Hepatocyte (in vitro differentiated cells): Measurements from ENCODE around the gene CD19. TPM values are rescaled to one million over a fixed set of nuclear protein-coding genes. Genes with fewer than 3 reads are reported as not detected.
"Not testable (repeated sequence)": the region's sequence is repeated elsewhere in the genome, so short reads cannot be mapped to it uniquely, and the experiment has no call there.

Experiments used
- DNase-seq: peaks from one replicate; pipeline ENCODE4 v3.0.0-alpha.2; 2016; ENCODE audit warnings: low spot score
- H2AFZ ChIP-seq: fragments of 200-600 bp; sonication (generic); 2 replicates; pipeline ENCODE4 v1.6.0; 2016; ENCODE audit warnings: antibody characterized with exemption, mild to moderate bottlenecking
- H3K27ac ChIP-seq: fragments of 200-600 bp; sonication (generic); 2 replicates; pipeline ENCODE4 v1.5.1; 2016; ENCODE audit warnings: mild to moderate bottlenecking
- H3K27me3 ChIP-seq: fragments of 200-600 bp; sonication (generic); 2 replicates; pipeline ENCODE4 v1.6.1; 2016
- H3K36me3 ChIP-seq: fragments of 200-600 bp; sonication (generic); replicated peaks from 2 replicates; pipeline ENCODE4 v1.5.1; 2016; ENCODE audit warnings: low read depth; ENCODE audit not compliant: insufficient read depth
- H3K4me1 ChIP-seq: fragments of 200-600 bp; sonication (generic); 2 replicates; pipeline ENCODE4 v1.5.1; 2016; ENCODE audit warnings: mild to moderate bottlenecking, moderate library complexity; ENCODE audit not compliant: insufficient read depth
- H3K4me2 ChIP-seq: fragments of 200-600 bp; sonication (generic); 2 replicates; pipeline ENCODE4 v1.6.0; 2016
- H3K4me3 ChIP-seq: fragments of 200-600 bp; sonication (generic); 2 replicates; pipeline ENCODE4 v1.5.1; 2016; ENCODE audit warnings: mild to moderate bottlenecking
- H3K79me2 ChIP-seq: fragments of 200-600 bp; sonication (generic); 2 replicates; pipeline ENCODE4 v1.6.0; 2017; ENCODE audit warnings: mild to moderate bottlenecking
- H3K9me2 ChIP-seq: fragments of 200-600 bp; sonication (generic); replicated peaks from 2 replicates; pipeline ENCODE4 v1.6.0; 2017; ENCODE audit warnings: mild to moderate bottlenecking; ENCODE audit not compliant: insufficient read depth
- H3K9me3 ChIP-seq: fragments of 200-600 bp; sonication (generic); 2 replicates; pipeline ENCODE4 v1.5.1; 2016; ENCODE audit warnings: low read depth, mild to moderate bottlenecking
- H4K20me1 ChIP-seq: fragments of 200-600 bp; sonication (generic); 2 replicates; pipeline ENCODE4 v1.6.0; 2016; ENCODE audit warnings: mild to moderate bottlenecking; ENCODE audit not compliant: insufficient read depth, poor library complexity, severe bottlenecking
- CTCF ChIP-seq: fragments of 200-600 bp; sonication (generic); IDR thresholded peaks from 2 replicates; pipeline ENCODE4 v1.5.1; 2016; ENCODE audit warnings: antibody characterized with exemption, mild to moderate bottlenecking; ENCODE audit not compliant: poor library complexity
- EZH2 ChIP-seq: fragments of 200-600 bp; sonication (generic); IDR thresholded peaks from 2 replicates; pipeline ENCODE4 v1.6.1; 2016; ENCODE audit warnings: antibody characterized with exemption, mild to moderate bottlenecking, borderline replicate concordance
- EZH2phosphoT487 ChIP-seq: fragments of 200-600 bp; sonication (generic); IDR thresholded peaks from one replicate; pipeline ENCODE4 v1.6.1; 2018; ENCODE audit warnings: antibody characterized with exemption, mild to moderate bottlenecking, low read depth, moderate library complexity; ENCODE audit not compliant: unreplicated experiment, severe bottlenecking
- WGBS: methylation state at CpG from one replicate; pipeline ENCODE4 v1.1.6; 2016; ENCODE audit warnings: low lambda C conversion rate; ENCODE audit errors: missing lambda C conversion rate; 5-methylcytosine and 5-hydroxymethylcytosine counted together
- polyA plus RNA-seq: library from polyadenylated mRNA; unstranded; fragments of >200 nt; fragmentation: Nextera tagmentation; extraction: Ambion mirVana; gene quantifications from 2 replicates; pipeline ENCODE4 v1.2.1, GENCODE V29; 2016
- total RNA-seq: library from RNA; depleted of rRNA; stranded (reverse); fragments of >200 nt; gene quantifications from 2 replicates; pipeline ENCODE4 v1.2.3, GENCODE V29; 2014

Gene CD19
- total and polyA plus RNA-seq, 2 experiments from 2014 or later, result not detected

- WGBS, result 97% methylated on average over 2 of the region's 2 CpGs
- Histone ChIP-seq H3K27me3 (no peaks in the 10 kb centered on the region), H3K4me2 (no peak overlapping the region), H3K9me3 (no peaks in the 10 kb centered on the region), H3K79me2 (no peaks in the 10 kb centered on the region), H4K20me1 (no peaks in the 10 kb centered on the region), H3K4me1 (no peaks in the 10 kb centered on the region), H3K4me3 (no peak overlapping the region), H2AFZ (no peak overlapping the region), H3K27ac (no peak overlapping the region), H3K36me3 (no peaks in the 10 kb centered on the region), H3K9me2 (no peaks in the 10 kb centered on the region)
- no peak for DNase-seq
- TF ChIP-seq CTCF (no peak), EZH2phosphoT487 (no peak), EZH2 (no peak)
Observed at GRCh38 chr16:28964496-28964895, 32.7 kb downstream of the CD19 start.

DNA sequence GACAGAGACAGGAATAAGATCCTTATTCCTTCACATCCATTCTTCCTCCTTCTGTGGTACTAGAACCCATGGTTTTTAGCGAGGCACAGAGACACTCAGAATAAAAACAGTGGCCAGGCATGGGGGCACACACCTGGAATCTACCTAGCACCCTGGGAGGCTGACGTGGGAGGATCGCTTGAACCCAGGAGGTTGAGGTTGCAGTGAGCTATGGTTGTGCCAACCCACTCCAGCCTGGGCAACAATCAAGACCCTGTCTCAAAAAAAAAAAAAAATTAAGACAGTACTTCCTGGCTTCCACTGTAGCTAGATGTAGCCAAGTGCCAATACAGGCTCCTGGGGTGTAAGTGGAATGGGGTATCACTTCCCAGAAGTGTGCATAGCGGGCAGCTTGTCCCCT, 35.4 kb downstream of the CD19 start:
- H3K4me2 ChIP-seq, result no peak overlapping the region
- DNase-seq, result no peak
- H2AFZ ChIP-seq, result no peak overlapping the region
- no peak overlapping the region for H3K4me3 ChIP-seq
- no peak overlapping the region for H3K27ac ChIP-seq
- 95% methylated on average over 4 of the region's 4 CpGs for WGBS
- no peaks in the 10 kb centered on the region for H3K9me3 ChIP-seq
- no peaks in the 10 kb centered on the region for H3K79me2 ChIP-seq
- H3K9me2 ChIP-seq, result no peaks in the 10 kb centered on the region
- H3K4me1 ChIP-seq, result no peaks in the 10 kb centered on the region
- H4K20me1 ChIP-seq, result no peaks in the 10 kb centered on the region
- no peaks in the 10 kb centered on the region for H3K36me3 ChIP-seq
- TF ChIP-seq EZH2 (no peak), CTCF (no peak), EZH2phosphoT487 (no peak)
- H3K27me3 ChIP-seq, result no peaks in the 10 kb centered on the region

DNA sequence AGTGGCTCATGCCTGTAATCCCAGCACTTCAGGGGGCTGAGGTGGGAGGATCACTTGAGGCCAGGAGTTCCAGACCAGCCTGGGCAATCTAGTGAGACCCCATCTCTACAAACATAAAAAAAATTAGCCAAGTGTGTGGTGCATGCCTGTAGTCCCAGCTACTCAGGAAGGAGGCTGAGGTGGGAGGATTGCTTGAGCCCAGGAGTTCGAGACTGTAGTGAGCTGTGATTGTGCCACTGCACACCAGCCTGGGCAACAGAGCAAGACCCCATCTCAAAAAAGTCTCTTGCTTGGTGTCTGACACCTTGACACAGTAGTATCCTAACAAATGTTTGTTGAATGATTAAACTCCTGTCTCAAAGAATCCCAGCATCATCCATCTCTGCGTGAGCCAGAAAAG, 37.9 kb downstream of the CD19 start:
- 88% methylated on average over 2 of the region's 2 CpGs for WGBS
- not testable (repeated sequence) for H3K27me3 ChIP-seq, H2AFZ ChIP-seq, H3K4me3 ChIP-seq, DNase-seq, H3K9me2 ChIP-seq, H3K4me1 ChIP-seq, H3K9me3 ChIP-seq, H3K36me3 ChIP-seq, H3K79me2 ChIP-seq, H3K27ac ChIP-seq, H4K20me1 ChIP-seq, H3K4me2 ChIP-seq

GRCh38 chr16:28974007-28974436, 42.3 kb downstream of the CD19 start:
- DNase-seq, result peak; percentile 88
- TF ChIP-seq EZH2 (no peak), CTCF (peak; percentile 70)
- H3K4me2 ChIP-seq, result peak overlapping the region; percentile 87

More at GRCh38 chr16:28974007-28974436, 42.3 kb downstream of the CD19 start:
- 1% methylated on average over 17 of the region's 17 CpGs for WGBS
- no peaks in the 10 kb centered on the region for H4K20me1 ChIP-seq
- H3K27me3 ChIP-seq, result no peaks in the 10 kb centered on the region
- no peaks in the 10 kb centered on the region for H3K9me3 ChIP-seq
- peak overlapping the region; percentile 95 for H2AFZ ChIP-seq
- peak overlapping the region; percentile 91 for H3K27ac ChIP-seq
- peaks cover 7% of the 10 kb centered on the region for H3K4me1 ChIP-seq
- peak overlapping the region; percentile 81 for H3K4me3 ChIP-seq
- H3K36me3 ChIP-seq, result no peaks in the 10 kb centered on the region
- no peaks in the 10 kb centered on the region for H3K9me2 ChIP-seq
- peaks cover 22% of the 10 kb centered on the region for H3K79me2 ChIP-seq
